K562 (cell line): ENCODE results near the gene JKAMP. TPM values are rescaled to one million over a fixed set of nuclear protein-coding genes. Genes with fewer than 3 reads are reported as not detected.

Experiments
- ATAC-seq: fragments of 200-7000 bp; cut with Tn5 transposase; 3 replicates; pipeline ENCODE4 v1.9.1; 2020; ENCODE audit warnings: moderate library complexity
- BruUV-seq: library from RNA; stranded (reverse); fragments of 400-500 nt; replicated peaks from 2 replicates; lab custom pipeline; 2021; lab: Mats Ljungman, UMichigan
- CTCF ChIA-PET: fragments of 300-600 bp; formaldehyde crosslinking; extraction: SDS; loops from one replicate; lab custom pipeline; 2021; ENCODE audit warnings: low intra/inter-chr PET ratio; lab: Yijun Ruan, JAX
- POLR2A ChIA-PET: fragments of 300-600, 350-650 bp; sonication (Branson Sonifier 250); formaldehyde crosslinking; extraction: SDS; loops from one replicate; lab custom pipeline; 2021; ENCODE audit warnings: antibody characterized with exemption, inconsistent platforms; lab: Yijun Ruan, JAX
- DNase-seq, 4 experiments: peaks; one replicate each; pipeline versions ENCODE4 v3.0.0 to v3.0.0-alpha.2; 2011 to 2018; ENCODE audit warnings: low spot score in 3 of 4, mixed read lengths in 3 of 4; ENCODE audit errors: extremely low read depth in 1 of 4
- FAIRE-seq: peaks from 2 replicates; lab custom pipeline; 2011; peaks lifted over from hg19 to GRCh38; lab: Jason Lieb, UNC
- H2AFZ ChIP-seq: 2 replicates; pipeline ENCODE4 v1.6.0; 2011; ENCODE audit warnings: low read depth, low read length, control low read depth, inconsistent platforms
- H3K27ac ChIP-seq: fragments of 200-600 bp; 3 replicates; pipeline ENCODE4 v1.8.0; 2011; ENCODE audit warnings: low read depth, mild to moderate bottlenecking, control low read depth, inconsistent platforms, low read length, moderate library complexity, mixed read lengths; ENCODE audit errors: extremely low read depth
- H3K27me3 ChIP-seq, 2 experiments: fragments of 300-600 bp in 1 of 2; 2 replicates in 1 of 2; 3 replicates in 1 of 2; pipeline versions ENCODE4 v1.6.0 to v1.8.0; 2011; ENCODE audit warnings: inconsistent platforms in 2 of 2, low read length in 2 of 2, mild to moderate bottlenecking in 1 of 2, mixed read lengths in 1 of 2, moderate library complexity in 1 of 2; ENCODE audit not compliant: control insufficient read depth in 2 of 2, insufficient read depth in 2 of 2
- H3K36me3 ChIP-seq: fragments of 300-600 bp; 3 replicates; pipeline ENCODE4 v1.8.0; 2011; ENCODE audit warnings: mild to moderate bottlenecking, low read length, inconsistent platforms; ENCODE audit not compliant: control insufficient read depth, insufficient read depth
- H3K4me1 ChIP-seq, 2 experiments: fragments of 200-600 bp in 1 of 2; replicated peaks in 1 of 2; 2 replicates in 1 of 2; 3 replicates in 1 of 2; pipeline versions ENCODE4 v1.5.1 to v1.8.0; 2011; ENCODE audit warnings: inconsistent platforms in 2 of 2, low read length in 2 of 2, mild to moderate bottlenecking in 1 of 2, mixed read lengths in 1 of 2, moderate library complexity in 1 of 2; ENCODE audit not compliant: control insufficient read depth in 2 of 2, insufficient read depth in 2 of 2
- H3K4me2 ChIP-seq: 2 replicates; pipeline ENCODE4 v1.6.1; 2011; ENCODE audit warnings: low read length, control low read depth, inconsistent platforms, mixed read lengths; ENCODE audit not compliant: insufficient read depth
- H3K4me3 ChIP-seq: fragments of 200-600 bp; sonication (generic), shearing (Covaris generic); 2 replicates; pipeline ENCODE4 v1.5.1; 2016; ENCODE audit warnings: control low read depth, inconsistent platforms
- H3K79me2 ChIP-seq: fragments of 200-600 bp; 3 replicates; pipeline ENCODE4 v1.8.0; 2011; ENCODE audit warnings: low read length, inconsistent platforms; ENCODE audit not compliant: control insufficient read depth, insufficient read depth
- H3K9ac ChIP-seq, 2 experiments: 2 replicates each; pipeline versions ENCODE4 v1.6.0 to v1.6.1; 2011; ENCODE audit warnings: low read depth in 2 of 2, low read length in 2 of 2, control low read depth in 1 of 2, inconsistent platforms in 1 of 2, mild to moderate bottlenecking in 1 of 2, mixed read lengths in 1 of 2; ENCODE audit not compliant: insufficient read depth in 1 of 2
- H3K9me1 ChIP-seq: one replicate; pipeline ENCODE4 v1.6.0; 2011; ENCODE audit warnings: inconsistent platforms, mild to moderate bottlenecking, low read length, moderate library complexity; ENCODE audit not compliant: control insufficient read depth, insufficient read depth
- H3K9me3 ChIP-seq: replicated peaks from 2 replicates; pipeline ENCODE4 v1.5.1; 2011; ENCODE audit warnings: low read depth, low read length, inconsistent platforms; ENCODE audit not compliant: control insufficient read depth, insufficient read depth
- H4K20me1 ChIP-seq: replicated peaks from 2 replicates; pipeline ENCODE4 v1.6.1; 2011; ENCODE audit warnings: low read length, inconsistent platforms, mixed read lengths; ENCODE audit not compliant: control insufficient read depth, insufficient read depth
- CCAR2 ChIP-seq: fragments of 200-400 bp; formaldehyde crosslinking; IDR thresholded peaks from 2 replicates; pipeline ENCODE4 v1.6.1; 2017; ENCODE audit warnings: mild to moderate bottlenecking, low read depth, low read length
- PHF21A ChIP-seq: fragments of 450-650 bp; IDR thresholded peaks from 2 replicates; pipeline ENCODE4 v1.6.1; 2017; ENCODE audit warnings: low read depth, borderline replicate concordance
- SMARCA4 ChIP-seq: fragments of 450-650 bp; IDR thresholded peaks from 2 replicates; pipeline ENCODE4 v1.6.1; 2016
- ZBTB26 ChIP-seq: fragments of 450-650 bp; formaldehyde crosslinking; IDR thresholded peaks from 2 replicates; pipeline ENCODE4 v1.4.0; 2022; ENCODE audit warnings: missing genetic modification characterization
- ZFP30 ChIP-seq: fragments of 250-450 bp; sonication (Bioruptor Pico); IDR thresholded peaks from 2 replicates; pipeline ENCODE4 v1.8.0; 2022; ENCODE audit warnings: moderate library complexity, mild to moderate bottlenecking, inconsistent platforms, borderline replicate concordance
- ZHX1 ChIP-seq: fragments of 150-350 bp; conservative IDR thresholded peaks from 2 replicates; pipeline ENCODE4 v1.6.1; 2014; ENCODE audit warnings: low read length
- ZNF3 ChIP-seq: fragments of 250-450 bp; sonication (Bioruptor Pico); IDR thresholded peaks from 2 replicates; pipeline ENCODE4 v1.5.0; 2021; ENCODE audit warnings: mild to moderate bottlenecking, moderate library complexity
- ZNF584 ChIP-seq: fragments of 200-800 bp; sonication (Bioruptor generic); IDR thresholded peaks from 2 replicates; pipeline ENCODE4 v1.6.1; 2016; ENCODE audit warnings: low read depth, mild to moderate bottlenecking, missing genetic modification characterization, missing compliant biosample characterization
- WGBS: fragments of 100-300 bp; shearing (Covaris generic); methylation state at CpG from one replicate; pipeline ENCODE4 v1.1.6; 2016; ENCODE audit warnings: low coverage, mixed read lengths; ENCODE audit not compliant: insufficient coverage; ENCODE audit errors: missing lambda C conversion rate; 5-methylcytosine and 5-hydroxymethylcytosine counted together
- in situ Hi-C: fragments of 300-500 bp; cut with MboI; formaldehyde crosslinking; loops from 4 replicates; pipeline ENCODE4 v1.15.0; 2018; ENCODE audit warnings: inconsistent platforms, mixed read lengths
- intact Hi-C: fragments of 100-400 bp; cut with micrococcal nuclease; formaldehyde crosslinking; loops from 2 replicates; pipeline ENCODE4 v1.14.2; 2022
- polyA plus RNA-seq, 8 experiments: library from polyadenylated mRNA; depleted of rRNA in 4 of 8; stranded (reverse) in 5 of 8; unstranded in 3 of 8; fragments of >200 nt; fragmentation: Nextera tagmentation in 2 of 8; fragmentation: Illumina TruSeq in 1 of 8; extraction: Ambion mirVana in 2 of 8; extraction: Trizol in 1 of 8; gene quantifications; 2 replicates each; pipeline versions ENCODE4 v1.2.1 to v1.2.3, GENCODE V29; 2011 to 2014; ENCODE audit warnings: inconsistent platforms in 1 of 8, missing spikeins in 1 of 8
- total RNA-seq, 7 experiments: library from RNA; depleted of rRNA in 6 of 7; stranded (reverse); fragments of >200 nt in 6 of 7; fragmentation: Illumina TruSeq in 2 of 7; extraction: Trizol in 2 of 7; gene quantifications; 2 replicates each; pipeline versions ENCODE4 v1.2.1 to v1.2.3, GENCODE V29; 2011 to 2021; ENCODE audit warnings: low replicate concordance in 1 of 7

JKAMP gene
- total and polyA plus RNA-seq, 9 of the 15 experiments (the other 6 are each of a cell fraction or from before 2014, with no cell fraction given): 19.3 to 119 (median 33.8) TPM

GRCh38 chr14:59465316-59466135 lies 18.8 kb upstream of the JKAMP start, which contains the start of gene GPR135:
GPR135 (minus strand) TSS chr14:59465380; CDS start chr14:59465226, 154 bp downstream.
- Histone ChIP-seq H4K20me1 (no peaks in the 10 kb centered on the region), H3K27ac (no peak within 1 kb of the TSS), H3K36me3 (peaks cover 17% of the 10 kb centered on the region), H3K4me3 (no peak within 1 kb of the TSS), H3K79me2 (no peaks in the 10 kb centered on the region), H3K9ac (no peak within 1 kb of the TSS), H3K27me3 (no peaks in the 10 kb centered on the region), H3K4me2 (no peak within 1 kb of the TSS), H3K9me3 (no peaks in the 10 kb centered on the region), H3K4me1 (no peaks in the 10 kb centered on the region), H2AFZ (no peak within 1 kb of the TSS), H3K9me1 (no peaks in the 10 kb centered on the region)
- CTCF ChIA-PET: no interaction called here
- no peak for DNase-seq
- FAIRE-seq: no peak
- 100% methylated on average over 8 of the region's 40 CpGs for WGBS
- intact Hi-C loops (no loop called here), in situ Hi-C loops (no loop called here)
- no TSS peak for BruUV-seq
- POLR2A ChIA-PET: no interaction called here
- no peak for ATAC-seq
- TF ChIP-seq SMARCA4 (no peak), ZBTB26 (CRISPR knock-in tag) (no peak), CCAR2 (no peak), ZNF584 (CRISPR knock-in tag) (no peak), ZNF3 (CRISPR knock-in tag) (no peak), ZHX1 (no peak), PHF21A (no peak), ZFP30 (CRISPR knock-in tag) (no peak)
